ENCODE results near the gene PEG3. TPM values are rescaled to one million over a fixed set of nuclear protein-coding genes. Genes with fewer than 3 reads are reported as not detected.
"Not testable (repeated sequence)": the region's sequence is repeated elsewhere in the genome, so short reads cannot be mapped to it uniquely, and the experiment has no call there.

The PEG3 gene
- total and polyA plus RNA-seq, 2 of the 4 experiments (the other 2 are of a cell fraction), result not detected

- DNase-seq; H2AK9ac ChIP-seq (replicated peaks; ENCODE audit: low read depth, low read length, poor library complexity); H4K91ac ChIP-seq (ENCODE audit: insufficient read depth, low read depth, low read length); H3K9me1 ChIP-seq (ENCODE audit: insufficient read depth, low read length); H3K4me3 ChIP-seq (ENCODE audit: insufficient read depth, low read depth, low read length); H2AK5ac ChIP-seq (ENCODE audit: low read depth, low read length); H2BK20ac ChIP-seq (ENCODE audit: low read depth, low read length); H4K8ac ChIP-seq (ENCODE audit: low read depth in 2 of 2, low read length in 2 of 2); dilution Hi-C loops (cut with HindIII; ENCODE audit: low sequenced_read_pairs, unreplicated experiment); H2BK15ac ChIP-seq (ENCODE audit: low read depth, low read length); H3K27ac ChIP-seq (ENCODE audit: insufficient read depth, low read length); intact Hi-C loops (cut with micrococcal nuclease); H3K4me1 ChIP-seq (ENCODE audit: control insufficient read depth, insufficient read depth, low read length); H3K4ac ChIP-seq (ENCODE audit: low read depth, low read length); H3K27me3 ChIP-seq (ENCODE audit: control insufficient read depth, insufficient read depth, low read length); H4K20me1 ChIP-seq (ENCODE audit: insufficient read depth, low read length); H3K14ac ChIP-seq (replicated peaks; ENCODE audit: low read depth, low read length); H3K9ac ChIP-seq (ENCODE audit: low read depth, low read length); H4K5ac ChIP-seq (ENCODE audit: low read depth, low read length); in situ Hi-C loops (cut with MboI; ENCODE audit: low sequenced_read_pairs); H2BK5ac ChIP-seq (ENCODE audit: low read depth, low read length, poor library complexity, severe bottlenecking); H3K56ac ChIP-seq (ENCODE audit: extremely low read depth, insufficient read depth, low read length); H2BK120ac ChIP-seq (ENCODE audit: low read depth, low read length); BruUV-seq (replicated peaks); H3K18ac ChIP-seq (ENCODE audit: low read depth, low read length); H3K4me2 ChIP-seq (ENCODE audit: low read depth, low read length); H2AFZ ChIP-seq (replicated peaks; ENCODE audit: low read length, poor library complexity); H3K79me1 ChIP-seq (ENCODE audit: low read depth in 1 of 2, low read length in 2 of 2); H3K23ac ChIP-seq (ENCODE audit: low read depth, low read length); CTCF ChIA-PET; H3K36me3 ChIP-seq (ENCODE audit: control insufficient read depth, insufficient read depth, low read length); POLR2A ChIA-PET (ENCODE audit: unreplicated experiment); ATAC-seq (ENCODE audit: low read depth): not testable (repeated sequence)
- no CpG with 5 or more reads among the region's 10 CpGs for WGBS, 2 experiments (ENCODE audit: extremely low coverage in 2 of 2, insufficient read length in 1 of 2)
- H3K9me3 ChIP-seq (ENCODE audit: control insufficient read depth, insufficient read depth, low read length), result peaks cover 23% of the 10 kb centered on the region
Observed at GRCh38 chr19:56860409-56860808, 19.9 kb upstream of the PEG3 start.

All from IMR-90 (cell line).